Dedifferentiated amniotic fluid mesenchymal stem cell (primary cell): Measurements from ENCODE around the gene TBPL2.
"Not testable (repeated sequence)": the region's sequence is repeated elsewhere in the genome, so short reads cannot be mapped to it uniquely, and the experiment has no call there.

ENCODE experiments used
- DNase-seq: peaks from one replicate; pipeline ENCODE4 v3.0.0-alpha.2; 2016; ENCODE audit errors: extremely low spot score

Gene TBPL2

GRCh38 chr14:55401751-55402150, 38.7 kb downstream of the TBPL2 start:
- no peak for DNase-seq

- DNase-seq, result no peak
Observed at GRCh38 chr14:55399852-55400251, 40.6 kb downstream of the TBPL2 start.

DNA sequence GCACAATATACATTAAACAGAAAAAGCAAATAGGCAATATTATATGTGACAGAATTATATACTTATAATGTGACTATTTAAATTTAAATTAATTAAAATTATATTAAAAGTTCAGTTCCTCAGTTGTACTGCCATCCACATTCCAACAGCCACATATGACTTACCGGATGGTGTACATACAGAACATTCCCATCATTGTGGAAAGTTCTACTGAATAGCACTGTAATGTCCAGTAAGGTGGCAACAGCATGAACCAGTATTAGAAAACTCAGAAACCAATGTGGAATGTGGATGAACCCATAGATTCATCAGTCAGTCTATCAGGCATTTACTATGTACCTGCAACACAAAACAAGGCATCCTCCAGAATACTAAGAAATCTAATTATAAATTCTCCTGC, 41.2 kb downstream of the TBPL2 start:
- DNase-seq, result no peak

GRCh38 chr14:55398679-55399078, 41.7 kb downstream of the TBPL2 start:
- peak; percentile 88 for DNase-seq

DNA sequence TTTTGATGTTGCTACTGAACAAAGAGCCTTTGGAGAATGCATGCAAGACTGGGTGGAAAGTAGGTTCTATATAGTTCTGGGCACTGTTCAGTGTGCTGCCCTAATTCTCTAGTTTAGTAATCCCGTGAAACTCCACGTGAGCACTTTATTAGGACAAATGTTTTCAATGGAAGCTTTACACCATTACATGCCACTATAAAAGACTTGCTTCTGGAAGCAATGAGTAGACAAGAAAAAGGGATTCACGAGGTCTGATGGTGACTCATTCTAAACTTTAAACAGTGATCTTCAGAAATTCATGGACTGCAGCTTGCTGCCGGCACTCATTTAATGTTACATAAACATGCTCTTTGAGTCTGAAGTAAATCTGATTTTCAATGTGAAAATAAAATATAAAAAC, 51.1 kb downstream of the TBPL2 start:
- peak; percentile 80 for DNase-seq

GRCh38 chr14:55388160-55388559, 52.3 kb downstream of the TBPL2 start:
- DNase-seq, result no peak

- no peak for DNase-seq
Observed at GRCh38 chr14:55387121-55387520, 53.3 kb downstream of the TBPL2 start.

DNA sequence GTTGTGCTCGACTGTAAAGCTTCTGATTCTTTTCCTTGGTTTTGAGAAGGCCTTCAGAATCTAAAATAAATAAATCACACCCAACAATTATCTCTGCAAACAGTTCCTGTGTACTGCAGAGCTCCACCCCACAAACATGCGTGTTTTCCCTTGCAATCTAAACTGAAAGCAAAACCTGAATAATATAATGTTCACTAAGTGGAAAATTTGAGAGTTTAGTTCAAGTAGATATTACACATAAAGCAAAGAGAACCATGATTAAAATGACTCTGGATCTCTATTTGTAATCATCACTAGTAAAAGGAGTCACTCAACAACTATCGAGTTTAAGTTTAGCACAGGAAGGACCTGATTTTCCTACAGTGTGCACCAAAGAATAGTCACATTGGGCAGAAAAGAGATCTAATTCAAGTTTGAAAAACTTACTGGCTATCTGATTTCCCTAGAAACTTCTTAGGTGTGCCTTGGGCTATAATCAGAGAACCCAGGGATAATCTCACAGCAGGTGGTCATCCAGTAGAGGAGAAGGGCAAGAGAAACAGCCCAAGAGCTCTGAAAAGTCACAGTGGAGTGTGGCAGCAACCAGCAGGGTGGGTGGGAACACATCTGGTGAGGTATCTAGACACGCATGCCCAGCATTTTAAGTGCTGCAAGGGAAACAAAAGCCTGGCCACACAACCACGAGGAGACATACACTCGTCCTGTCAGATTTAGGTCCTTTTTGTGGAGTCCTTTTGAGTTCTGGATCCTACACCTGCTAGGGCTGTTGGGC, 54.2 kb downstream of the TBPL2 start:
- DNase-seq, result no peak

DNA sequence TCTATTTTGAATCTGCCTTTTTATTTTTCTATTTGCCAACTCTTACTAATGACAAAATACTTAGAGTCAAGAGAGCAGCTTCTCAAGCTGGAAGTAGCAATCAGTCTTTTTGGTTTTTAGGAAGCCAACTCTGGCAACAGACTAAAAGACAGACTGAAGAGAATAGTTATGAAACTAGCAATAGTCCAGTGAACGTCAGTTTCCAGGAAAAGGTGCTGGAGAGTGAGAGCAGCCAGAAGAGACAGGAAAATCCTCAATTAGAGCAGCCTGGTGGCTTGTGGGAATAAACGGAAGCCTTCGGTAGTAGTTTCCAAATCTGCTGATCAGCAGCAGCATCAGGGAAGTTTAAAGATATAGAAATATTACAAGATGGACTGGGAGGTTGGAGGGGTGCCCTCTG, 55.9 kb downstream of the TBPL2 start:
- DNase-seq, result no peak

- DNase-seq, result no peak
Observed at GRCh38 chr14:55383541-55384140, 56.8 kb downstream of the TBPL2 start.

DNA sequence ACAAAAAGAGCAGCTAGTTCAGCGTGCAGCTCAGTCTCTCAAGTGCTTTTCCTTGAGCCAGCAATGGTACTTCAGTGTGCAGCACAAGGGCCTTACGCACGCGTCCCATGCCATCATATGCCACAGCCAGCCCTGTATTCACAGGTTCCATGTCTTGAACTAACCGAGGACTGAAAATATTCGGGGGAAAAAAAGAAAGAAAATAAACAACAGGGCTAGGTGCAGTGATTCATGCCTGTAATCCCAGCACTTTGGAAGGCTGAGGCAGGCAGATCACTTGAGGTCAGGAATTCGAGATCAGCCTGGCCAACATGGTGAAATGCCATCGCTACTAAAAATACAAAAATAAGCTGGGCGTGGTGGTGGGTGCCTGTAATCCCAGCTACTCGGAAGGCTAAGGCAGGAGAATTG, 57.4 kb downstream of the TBPL2 start:
- DNase-seq, result not testable (repeated sequence)

- DNase-seq, result no peak
Observed at GRCh38 chr14:55382483-55382882, 57.9 kb downstream of the TBPL2 start.

DNA sequence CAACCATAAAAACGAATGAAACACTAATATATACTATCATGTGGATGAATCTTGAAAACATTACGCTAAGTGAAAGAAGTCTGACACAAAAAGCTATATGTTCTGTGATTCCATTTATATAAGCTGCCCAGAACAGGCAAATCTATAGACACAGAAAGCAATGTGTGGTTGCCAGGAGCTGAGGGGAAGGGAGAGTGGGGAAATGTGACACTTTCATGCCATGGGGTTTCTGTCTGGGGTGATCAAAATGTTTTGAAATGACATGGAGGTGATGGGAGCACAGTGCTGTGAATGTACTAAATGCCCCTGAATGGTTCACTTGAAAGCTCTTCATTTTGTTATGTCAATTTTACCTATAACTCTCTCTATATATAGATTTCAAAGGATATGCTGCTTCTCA, 58.9 kb downstream of the TBPL2 start:
- DNase-seq, result no peak

- DNase-seq, result no peak
Observed at GRCh38 chr14:55381040-55381439, 59.4 kb downstream of the TBPL2 start.

DNA sequence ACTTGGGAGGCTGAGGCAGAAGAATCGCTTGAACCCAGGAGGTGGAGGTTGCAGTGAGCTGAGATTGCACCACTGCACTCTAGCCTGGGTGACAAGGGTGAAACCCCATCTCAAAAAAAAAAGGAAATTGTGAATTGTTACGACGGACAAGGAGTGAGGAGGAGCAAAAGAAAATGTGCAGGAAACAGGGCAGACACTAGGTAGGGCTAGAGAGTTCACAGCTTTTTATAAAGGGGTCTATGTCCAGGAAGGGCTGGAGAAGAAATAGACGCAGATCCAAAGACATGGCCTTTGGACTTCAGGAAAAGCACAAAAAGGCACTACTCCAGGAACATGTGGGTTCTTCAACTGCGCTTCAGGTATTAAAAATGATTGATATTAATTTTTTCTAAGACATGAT, 63.2 kb downstream of the TBPL2 start:
- no peak for DNase-seq

DNA sequence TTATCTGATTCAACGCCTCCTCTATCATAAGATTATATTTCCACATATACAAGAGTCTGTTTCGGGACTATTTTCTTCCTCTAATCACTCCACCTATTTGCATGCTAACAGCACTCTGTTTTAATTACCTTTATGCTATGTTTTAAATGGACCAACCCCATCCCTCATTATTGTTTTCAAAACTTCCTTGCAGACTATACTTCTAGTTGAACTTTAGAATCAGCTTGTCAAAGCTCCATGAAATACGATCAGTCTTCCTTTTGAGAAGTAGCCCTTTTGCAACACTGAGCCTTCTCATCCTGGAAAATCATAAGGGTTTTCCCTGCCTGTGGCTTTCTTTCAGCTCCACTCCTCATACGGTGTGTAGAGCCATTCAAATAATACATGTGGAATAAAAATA, 65.6 kb downstream of the TBPL2 start:
- DNase-seq, result no peak

- DNase-seq, result no peak
Observed at GRCh38 chr14:55373784-55374705, 66.4 kb downstream of the TBPL2 start.

DNA sequence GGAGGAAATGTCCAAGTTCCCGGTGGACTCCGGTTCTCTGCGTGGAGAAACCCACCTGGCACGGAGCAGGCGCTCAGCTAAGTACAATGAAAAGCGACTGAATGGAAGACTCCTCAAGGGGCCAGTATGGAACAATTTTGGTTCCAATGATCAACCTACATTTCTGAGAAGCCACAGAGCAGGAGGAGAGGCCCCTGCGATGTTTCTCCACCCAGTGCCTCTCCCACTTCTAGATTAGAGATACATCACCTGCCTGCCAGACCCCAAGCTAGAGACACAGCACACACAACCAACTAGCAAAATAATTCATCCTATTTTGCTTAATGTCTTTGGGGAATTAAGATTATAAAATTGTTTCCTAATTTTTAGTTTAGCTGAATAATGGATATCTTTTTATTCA, 67.6 kb downstream of the TBPL2 start:
- DNase-seq, result no peak

DNA sequence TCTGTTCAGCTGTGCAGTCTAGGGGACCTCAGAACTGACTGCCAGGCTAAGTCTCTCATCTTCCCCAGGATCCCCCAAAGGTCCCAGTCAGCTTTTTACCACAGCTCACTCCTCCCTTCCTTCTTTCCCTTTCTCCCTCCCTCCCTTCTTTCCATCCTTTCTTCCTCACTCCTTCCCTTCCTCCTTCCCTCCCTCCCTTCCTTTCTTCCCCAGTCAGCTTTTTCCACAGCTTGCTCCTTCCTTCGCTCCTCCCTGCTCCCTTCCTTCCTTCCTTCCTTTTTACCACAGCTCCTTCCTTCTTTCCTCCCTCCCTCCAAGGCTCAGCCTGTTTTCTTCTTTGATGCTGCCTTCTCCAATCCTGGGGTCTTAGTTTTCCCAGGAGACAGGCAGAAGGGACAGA, 68.0 kb downstream of the TBPL2 start:
- DNase-seq, result no peak

DNA sequence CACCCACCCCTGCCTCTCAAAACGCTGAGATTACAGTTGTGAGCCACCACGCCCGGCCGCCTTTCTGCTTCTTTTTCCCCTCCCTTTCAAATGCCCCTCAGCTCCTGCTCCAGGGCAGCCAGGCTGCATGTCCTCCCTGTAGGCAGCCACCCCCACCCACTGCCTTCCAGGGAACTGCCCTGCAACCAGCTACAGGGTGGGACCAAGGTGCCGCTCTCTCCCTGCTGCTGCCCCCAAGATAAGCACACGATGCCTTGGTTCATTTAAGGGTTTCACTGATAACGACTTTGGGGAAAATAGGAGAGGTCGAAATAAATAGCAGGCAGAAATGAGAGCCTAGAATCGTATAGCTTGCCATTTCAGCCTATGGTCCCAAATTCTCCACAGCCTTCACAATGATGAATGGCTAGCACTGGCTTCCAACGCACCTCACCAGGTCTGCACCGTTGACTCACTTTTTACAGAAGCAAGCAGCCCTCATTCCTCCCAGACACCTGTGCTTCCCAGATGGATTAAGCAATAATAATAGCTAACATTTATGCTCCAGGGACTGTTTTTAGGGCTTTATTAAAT, 69.4 kb downstream of the TBPL2 start:
- DNase-seq, result no peak

DNA sequence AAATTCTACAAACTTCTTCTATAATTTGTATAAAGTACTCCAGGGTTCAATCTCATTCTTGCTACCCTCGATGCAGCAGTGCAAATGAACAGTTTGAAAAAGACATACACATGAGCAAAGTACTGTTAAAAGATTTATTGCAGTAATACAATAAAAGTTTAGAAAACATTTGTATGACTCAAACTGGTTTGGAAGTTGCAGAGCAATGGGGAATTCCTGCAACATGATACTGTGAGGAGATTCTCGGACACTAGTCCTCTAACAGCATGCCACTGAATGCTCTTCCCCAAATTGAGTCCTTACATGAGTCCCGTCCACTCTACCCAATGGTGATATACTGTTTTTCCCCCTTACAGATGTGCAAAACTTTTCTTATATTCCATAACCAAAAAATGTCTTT, 74.1 kb downstream of the TBPL2 start:
- peak; percentile 40 for DNase-seq
